Measurements from ENCODE around the gene CSPG4.

GRCh38 chr15:75640483-75641178 lies 72.0 kb downstream of the CSPG4 start:
- TF ChIP-seq, protein P1, sequence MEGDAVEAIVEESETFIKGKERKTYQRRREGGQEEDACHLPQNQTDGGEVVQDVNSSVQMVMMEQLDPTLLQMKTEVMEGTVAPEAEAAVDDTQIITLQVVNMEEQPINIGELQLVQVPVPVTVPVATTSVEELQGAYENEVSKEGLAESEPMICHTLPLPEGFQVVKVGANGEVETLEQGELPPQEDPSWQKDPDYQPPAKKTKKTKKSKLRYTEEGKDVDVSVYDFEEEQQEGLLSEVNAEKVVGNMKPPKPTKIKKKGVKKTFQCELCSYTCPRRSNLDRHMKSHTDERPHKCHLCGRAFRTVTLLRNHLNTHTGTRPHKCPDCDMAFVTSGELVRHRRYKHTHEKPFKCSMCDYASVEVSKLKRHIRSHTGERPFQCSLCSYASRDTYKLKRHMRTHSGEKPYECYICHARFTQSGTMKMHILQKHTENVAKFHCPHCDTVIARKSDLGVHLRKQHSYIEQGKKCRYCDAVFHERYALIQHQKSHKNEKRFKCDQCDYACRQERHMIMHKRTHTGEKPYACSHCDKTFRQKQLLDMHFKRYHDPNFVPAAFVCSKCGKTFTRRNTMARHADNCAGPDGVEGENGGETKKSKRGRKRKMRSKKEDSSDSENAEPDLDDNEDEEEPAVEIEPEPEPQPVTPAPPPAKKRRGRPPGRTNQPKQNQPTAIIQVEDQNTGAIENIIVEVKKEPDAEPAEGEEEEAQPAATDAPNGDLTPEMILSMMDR (IDR thresholded peaks at IDR 0.05; ENCODE audit: low read length) = peak; percentile 47
- no peak for TF ChIP-seq EZH2 (optimal IDR thresholded peaks at IDR 0.05; ENCODE audit: low read depth, low read length)

Data from MM.1S (cell line).